Inflammatory macrophage (primary cell): ENCODE results near the gene CFAP46.
A peak's percentile ranks its signal among the peaks of the same experiment; 100 is the strongest.

Experiments
- DNase-seq, 2 donors: peaks; one replicate each; pipeline ENCODE4 v3.0.0-alpha.2; 2020 to 2022
- total RNA-seq, 18 experiments: gene quantifications; one replicate each; lab custom pipeline; 2026; ENCODE audit warnings: mixed read lengths in 6 of 18, inconsistent platforms in 2 of 18; lab: John Stamatoyannopoulos, UW

The CFAP46 gene
- 0 to 20.6 (median 0.15) reads per million in 18 experiments for total RNA-seq

- no peak for DNase-seq
Observed at GRCh38 chr10:132942101-132943057, at the start of gene CFAP46. CFAP46 (minus strand) TSS chr10:132942570; CDS start chr10:132942484, 86 bp downstream.

GRCh38 chr10:132991706-132992432 lies 49.5 kb upstream of the CFAP46 start:
- no peak for DNase-seq

- no peak for DNase-seq
Observed at GRCh38 chr10:132990684-132991545, 48.5 kb upstream of the CFAP46 start.

- no peak for DNase-seq
Observed at GRCh38 chr10:132989476-132990415, 47.4 kb upstream of the CFAP46 start.

GRCh38 chr10:132988988-132989387 lies 46.6 kb upstream of the CFAP46 start:
- DNase-seq: no peak

- peak; percentile 4 for DNase-seq
Observed at GRCh38 chr10:132987671-132988571, 45.6 kb upstream of the CFAP46 start.

GRCh38 chr10:132986978-132987377 lies 44.6 kb upstream of the CFAP46 start:
- no peak for DNase-seq

GRCh38 chr10:132986576-132986975 lies 44.2 kb upstream of the CFAP46 start:
- DNase-seq: no peak

- DNase-seq: no peak
Observed at GRCh38 chr10:132986076-132986475, 43.7 kb upstream of the CFAP46 start.

GRCh38 chr10:132985546-132985900 lies 43.2 kb upstream of the CFAP46 start:
- no peak for DNase-seq

- no peak for DNase-seq
Observed at GRCh38 chr10:132984801-132985545, 42.6 kb upstream of the CFAP46 start.

- no peak for DNase-seq
Observed at GRCh38 chr10:132984008-132984295, 41.6 kb upstream of the CFAP46 start.

GRCh38 chr10:132983252-132984007 lies 41.1 kb upstream of the CFAP46 start:
- DNase-seq: no peak

GRCh38 chr10:132982301-132982989 lies 40.1 kb upstream of the CFAP46 start:
- DNase-seq: no peak

- no peak for DNase-seq
Observed at GRCh38 chr10:132981746-132982145, 39.4 kb upstream of the CFAP46 start.

- no peak for DNase-seq
Observed at GRCh38 chr10:132981173-132981555, 38.8 kb upstream of the CFAP46 start.

- no peak for DNase-seq
Observed at GRCh38 chr10:132980426-132981172, 38.2 kb upstream of the CFAP46 start.
